Right lobe of liver (tissue), 6 donors: ENCODE data around the gene DNASE1L3. TPM values are rescaled to one million over a fixed set of nuclear protein-coding genes. Genes with fewer than 3 reads are reported as not detected.

Experiments
- ATAC-seq, 4 donors: fragments of 200-7000 bp; cut with Tn5 transposase; one replicate each; pipeline ENCODE4 v1.9.1; 2020; ENCODE audit warnings: mild to moderate bottlenecking in 4 of 4, moderate library complexity in 4 of 4
- DNase-seq, 3 donors: peaks; one replicate each; pipeline ENCODE4 v3.0.0-alpha.2; 2020
- H3K27ac ChIP-seq, 3 donors: fragments of 200-600 bp; one replicate each; pipeline ENCODE4 v1.8.0; 2022
- H3K27me3 ChIP-seq, 2 donors: fragments of 200-600 bp; one replicate each; pipeline ENCODE4 v1.8.0; 2022
- H3K36me3 ChIP-seq, 4 donors: fragments of 200-600 bp; sonication (generic) in 1 of 4; one replicate each; pipeline versions ENCODE4 v1.5.1 to v1.8.0; 2017 to 2022; ENCODE audit warnings: control low read depth in 1 of 4
- H3K4me1 ChIP-seq, 4 donors: fragments of 200-600 bp; sonication (generic) in 1 of 4; one replicate each; pipeline versions ENCODE4 v1.5.1 to v1.8.0; 2017 to 2022; ENCODE audit warnings: control low read depth in 1 of 4
- H3K4me3 ChIP-seq, 3 donors: fragments of 200-600 bp; one replicate each; pipeline ENCODE4 v1.8.0; 2022
- H3K9me3 ChIP-seq, 4 donors: fragments of 200-600 bp; sonication (generic) in 1 of 4; one replicate each; pipeline versions ENCODE4 v1.5.1 to v1.8.0; 2017 to 2022; ENCODE audit warnings: control low read depth in 1 of 4
- POLR2A ChIP-seq: fragments of 450-650 bp; IDR thresholded peaks from one replicate; pipeline ENCODE4 v1.6.1; 2017; ENCODE audit warnings: antibody characterized with exemption, mild to moderate bottlenecking
- WGBS: methylation state at CpG from one replicate; pipeline ENCODE4 v1.1.6; 2018; ENCODE audit warnings: low coverage, low lambda C conversion rate; ENCODE audit not compliant: insufficient coverage; ENCODE audit errors: missing lambda C conversion rate; 5-methylcytosine and 5-hydroxymethylcytosine counted together
- intact Hi-C, 2 donors: fragments of 100-400 bp; cut with DNase I; formaldehyde crosslinking; loops; one replicate each; pipeline versions ENCODE4 v1.11.2 to v1.14.1; 2022
- total RNA-seq, 6 experiments: library from RNA; depleted of rRNA in 2 of 6; stranded (reverse); fragments of >200 nt in 2 of 6; fragmentation: NEBNext Ultra II Directional in 3 of 6; extraction: Animal tissue kit (Norgen Biotek cat#: 25700) in 3 of 6; gene quantifications; one replicate each; pipeline versions ENCODE4 v1.1.0 to v1.2.4, GENCODE V29; 2016 to 2023
- TF ChIP-seq, protein P1 (sequence below), 4 donors: fragments of 200-600 bp in 3 of 4; fragments of 450-650 bp in 1 of 4; IDR thresholded peaks; one replicate each; pipeline versions ENCODE4 v1.5.1 to v1.8.0; 2016 to 2022; ENCODE audit warnings: antibody characterized with exemption in 4 of 4, mild to moderate bottlenecking in 2 of 4
- donor health status: DM: no; HTN: yes; CAD: no.
- donor health status: DM: no; HTN: no; CAD: no.
- donor health status: DM: no; HTN: no; CAD: no.
- donor health status: DM: no; HTN: yes; CAD: no.
- donor health status: DM: no; HTN: yes; CAD: no.

DNASE1L3 gene
- total RNA-seq, 6 experiments from 2014 or later = 32.9 to 134 (median 61.0) TPM

DNA sequence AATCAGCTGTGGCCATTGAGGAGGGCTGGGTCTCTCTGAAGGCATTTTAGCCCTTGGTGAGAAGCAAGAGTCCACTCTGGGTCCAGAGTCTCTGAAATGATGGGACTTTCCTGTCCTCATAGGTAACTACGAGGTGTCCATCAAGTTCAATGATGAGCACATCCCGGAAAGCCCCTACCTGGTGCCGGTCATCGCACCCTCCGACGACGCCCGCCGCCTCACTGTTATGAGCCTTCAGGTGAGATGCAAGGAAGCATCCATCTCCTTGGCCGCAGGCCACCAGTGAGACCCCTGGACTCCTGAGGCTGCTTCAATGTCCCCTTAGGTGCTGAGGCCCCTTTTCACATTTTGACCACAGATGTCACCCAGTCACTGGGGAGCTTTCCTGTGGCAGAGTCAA is 54.9 kb downstream of the DNASE1L3 start:
- H3K27ac ChIP-seq = no peak overlapping the region
- no peaks in the 10 kb centered on the region for H3K27me3 ChIP-seq
- H3K9me3 ChIP-seq = no peaks in the 10 kb centered on the region
- WGBS = 40% methylated on average over 2 of the region's 10 CpGs
- no peak for TF ChIP-seq POLR2A
- TF ChIP-seq, protein P1, sequence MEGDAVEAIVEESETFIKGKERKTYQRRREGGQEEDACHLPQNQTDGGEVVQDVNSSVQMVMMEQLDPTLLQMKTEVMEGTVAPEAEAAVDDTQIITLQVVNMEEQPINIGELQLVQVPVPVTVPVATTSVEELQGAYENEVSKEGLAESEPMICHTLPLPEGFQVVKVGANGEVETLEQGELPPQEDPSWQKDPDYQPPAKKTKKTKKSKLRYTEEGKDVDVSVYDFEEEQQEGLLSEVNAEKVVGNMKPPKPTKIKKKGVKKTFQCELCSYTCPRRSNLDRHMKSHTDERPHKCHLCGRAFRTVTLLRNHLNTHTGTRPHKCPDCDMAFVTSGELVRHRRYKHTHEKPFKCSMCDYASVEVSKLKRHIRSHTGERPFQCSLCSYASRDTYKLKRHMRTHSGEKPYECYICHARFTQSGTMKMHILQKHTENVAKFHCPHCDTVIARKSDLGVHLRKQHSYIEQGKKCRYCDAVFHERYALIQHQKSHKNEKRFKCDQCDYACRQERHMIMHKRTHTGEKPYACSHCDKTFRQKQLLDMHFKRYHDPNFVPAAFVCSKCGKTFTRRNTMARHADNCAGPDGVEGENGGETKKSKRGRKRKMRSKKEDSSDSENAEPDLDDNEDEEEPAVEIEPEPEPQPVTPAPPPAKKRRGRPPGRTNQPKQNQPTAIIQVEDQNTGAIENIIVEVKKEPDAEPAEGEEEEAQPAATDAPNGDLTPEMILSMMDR (IDR thresholded peaks at IDR 0.05) = no peak
- intact Hi-C loops = no loop called here
- ATAC-seq (peak in 1 of 4 donors; percentile 43), DNase-seq (no peak)
- peaks cover 0 to 10% (median 0%) of the 10 kb centered on the region in 4 donors for H3K4me1 ChIP-seq
- H3K36me3 ChIP-seq = peaks cover 2 to 72% (median 20%) of the 10 kb centered on the region in 4 donors
- H3K4me3 ChIP-seq = no peak overlapping the region

DNA sequence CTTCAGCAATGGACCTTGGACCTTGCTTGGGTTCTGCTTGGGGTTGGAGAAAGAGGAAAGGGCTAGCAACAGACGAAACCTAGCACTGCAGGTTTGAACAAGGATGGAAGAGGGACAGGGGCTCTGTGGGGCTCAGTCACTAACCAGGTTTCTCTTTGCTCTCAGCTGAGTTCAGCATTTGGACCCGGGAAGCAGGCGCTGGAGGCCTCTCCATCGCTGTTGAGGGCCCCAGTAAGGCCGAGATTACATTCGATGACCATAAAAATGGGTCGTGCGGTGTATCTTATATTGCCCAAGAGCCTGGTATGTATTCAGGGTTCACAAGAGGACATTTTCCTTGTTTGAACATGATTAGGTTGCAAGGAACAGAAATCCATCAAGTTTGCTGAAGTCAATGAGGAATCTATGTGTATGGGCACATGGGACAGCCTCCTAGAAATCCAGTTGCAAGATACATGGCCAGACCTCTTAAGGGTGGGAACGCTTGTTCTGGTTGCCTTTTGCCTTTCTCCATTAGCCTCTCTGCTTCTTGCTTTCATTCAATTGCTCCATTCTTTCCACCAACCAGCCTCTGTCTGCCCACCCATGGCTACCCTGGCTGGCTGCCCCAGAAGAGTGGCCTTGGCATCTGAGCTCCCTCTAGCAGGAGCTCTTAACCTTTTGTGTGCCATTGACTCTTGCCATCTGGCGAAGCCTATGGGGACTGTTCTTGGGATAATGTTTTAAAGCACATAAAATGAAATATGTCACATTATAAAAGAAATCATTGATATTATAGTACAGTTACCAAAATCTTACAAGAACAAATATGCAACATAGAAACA is 55.9 kb downstream of the DNASE1L3 start:
- Histone ChIP-seq H3K9me3 (no peaks in the 10 kb centered on the region), H3K4me3 (no peak overlapping the region), H3K36me3 (peaks cover 0 to 72% (median 20%) of the 10 kb centered on the region in 4 donors), H3K27ac (peak overlapping the region in 1 of 3 donors; percentile 27), H3K27me3 (no peaks in the 10 kb centered on the region), H3K4me1 (peaks cover 0 to 20% (median 2%) of the 10 kb centered on the region in 4 donors)
- WGBS = 33% methylated on average over 8 of the region's 10 CpGs
- DNase-seq (no peak), ATAC-seq (peak in 3 of 4 donors; percentile 31 to 49 (median 35))
- TF ChIP-seq POLR2A = no peak
- TF ChIP-seq, protein P1 (IDR thresholded peaks at IDR 0.05) = no peak
- intact Hi-C loops = no loop called here

DNA sequence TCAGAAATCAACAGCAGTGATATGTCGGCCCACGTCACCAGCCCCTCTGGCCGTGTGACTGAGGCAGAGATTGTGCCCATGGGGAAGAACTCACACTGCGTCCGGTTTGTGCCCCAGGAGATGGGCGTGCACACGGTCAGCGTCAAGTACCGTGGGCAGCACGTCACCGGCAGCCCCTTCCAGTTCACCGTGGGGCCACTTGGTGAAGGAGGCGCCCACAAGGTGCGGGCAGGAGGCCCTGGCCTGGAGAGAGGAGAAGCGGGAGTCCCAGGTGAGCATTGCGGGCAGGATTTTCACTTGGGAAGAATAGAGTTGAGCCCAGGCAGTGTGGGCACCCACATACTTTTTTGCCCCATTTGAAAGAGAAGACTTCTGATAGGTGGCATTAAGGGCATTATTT is 57.4 kb downstream of the DNASE1L3 start:
- Histone ChIP-seq H3K4me1 (peaks cover 0 to 24% (median 8%) of the 10 kb centered on the region in 4 donors), H3K9me3 (no peaks in the 10 kb centered on the region), H3K27me3 (no peaks in the 10 kb centered on the region), H3K4me3 (no peak overlapping the region), H3K27ac (no peak overlapping the region), H3K36me3 (peaks cover 0 to 72% (median 28%) of the 10 kb centered on the region in 4 donors)
- TF ChIP-seq POLR2A = no peak
- TF ChIP-seq, protein P1 (IDR thresholded peaks at IDR 0.05) = no peak
- ATAC-seq (no peak), DNase-seq (no peak)
- 91% methylated on average over 14 of the region's 16 CpGs for WGBS
- intact Hi-C loops = no loop called here

DNA sequence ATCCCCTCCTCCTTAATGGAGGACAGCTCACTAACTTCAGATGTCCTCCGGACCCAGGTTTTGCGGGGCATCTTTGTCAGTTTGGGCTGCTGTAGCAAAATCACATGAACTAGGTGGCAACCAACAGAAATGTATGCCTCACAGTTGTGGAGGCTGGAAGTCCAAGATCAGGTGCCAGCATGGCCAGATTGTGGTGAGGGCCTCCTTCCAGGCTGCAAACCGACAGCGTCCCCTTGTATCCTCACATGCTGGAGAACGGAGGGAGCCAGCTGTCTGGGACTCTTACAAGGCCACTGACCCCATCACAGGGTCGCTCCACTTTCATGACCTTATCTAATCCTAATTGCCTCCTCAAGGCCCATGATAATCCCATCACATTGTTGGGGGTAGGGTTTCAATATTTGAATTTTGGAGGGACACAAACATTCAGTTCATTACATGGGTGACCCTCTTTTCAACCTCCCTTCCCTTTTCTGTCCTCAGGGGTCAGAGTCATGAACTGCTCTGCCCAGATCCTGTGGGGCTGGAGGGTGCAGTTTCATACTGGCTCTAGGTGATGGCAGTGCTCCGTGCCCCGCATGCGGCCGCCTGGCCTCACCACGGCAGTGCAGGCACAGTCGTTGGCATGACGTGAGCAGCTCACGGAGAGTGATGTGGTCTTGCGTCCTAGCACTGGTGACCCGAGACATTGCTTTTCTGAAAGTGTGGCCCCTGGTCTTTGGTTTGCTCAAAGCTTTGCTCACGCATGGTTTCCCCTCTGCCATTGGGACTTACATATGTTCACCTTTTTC is 58.4 kb downstream of the DNASE1L3 start:
- Histone ChIP-seq H3K27ac (no peak overlapping the region), H3K9me3 (no peaks in the 10 kb centered on the region), H3K4me3 (no peak overlapping the region), H3K27me3 (no peaks in the 10 kb centered on the region), H3K4me1 (peaks cover 0 to 24% (median 8%) of the 10 kb centered on the region in 4 donors), H3K36me3 (peaks cover 0 to 72% (median 30%) of the 10 kb centered on the region in 4 donors)
- DNase-seq = no peak
- no peak for ATAC-seq
- intact Hi-C loops = no loop called here
- WGBS = 87% methylated on average over 6 of the region's 17 CpGs
- TF ChIP-seq, protein P1 (IDR thresholded peaks at IDR 0.05) = no peak
- TF ChIP-seq POLR2A = no peak
